H1 (cell line): ENCODE measurements around the gene CALHM5. TPM values are rescaled to one million over a fixed set of nuclear protein-coding genes. Genes with fewer than 3 reads are reported as not detected.

ENCODE experiments used
- JUND ChIP-seq: IDR thresholded peaks from 2 replicates; pipeline ENCODE4 v1.6.1; 2011; ENCODE audit warnings: mild to moderate bottlenecking, improper control_type of control experiment, low read length
- KDM1A ChIP-seq: fragments of 200-600, 300-600 bp; sonication (generic); IDR thresholded peaks from 2 replicates; pipeline ENCODE4 v1.7.1; 2016; ENCODE audit warnings: mild to moderate bottlenecking, low read length, borderline replicate concordance
- PHF8 ChIP-seq: fragments of 200-600 bp; sonication (generic); conservative IDR thresholded peaks from 2 replicates; pipeline ENCODE4 v1.7.1; 2012; ENCODE audit warnings: low read depth, mild to moderate bottlenecking, inconsistent platforms, low read length, moderate library complexity
- RAD21 ChIP-seq, 2 experiments: IDR thresholded peaks in 1 of 2; conservative IDR thresholded peaks in 1 of 2; 2 replicates each; pipeline ENCODE4 v1.6.1; 2011; ENCODE audit warnings: low read depth in 2 of 2, low read length in 2 of 2, improper control_type of control experiment in 1 of 2, inconsistent platforms in 1 of 2, mild to moderate bottlenecking in 1 of 2, moderate library complexity in 1 of 2
- RFX5 ChIP-seq: IDR thresholded peaks from 2 replicates; pipeline ENCODE4 v1.6.1; 2011; ENCODE audit warnings: low read depth, low read length, improper control_type of control experiment, borderline replicate concordance
- TCF12 ChIP-seq: IDR thresholded peaks from 2 replicates; pipeline ENCODE4 v1.6.1; 2011; ENCODE audit warnings: low read depth, mild to moderate bottlenecking, low read length
- USF2 ChIP-seq: IDR thresholded peaks from 2 replicates; pipeline ENCODE4 v1.6.1; 2011; ENCODE audit warnings: low read length, improper control_type of control experiment
- polyA plus RNA-seq, 7 experiments: library from polyadenylated mRNA; depleted of rRNA in 3 of 7; stranded (reverse) in 5 of 7; unstranded in 2 of 7; fragments of >200 nt in 5 of 7; fragments of 200-250 nt in 2 of 7; gene quantifications; 1 replicate in 5 of 7; 2 replicates in 1 of 7; 4 replicates in 1 of 7; pipeline versions ENCODE4 v1.2.1 to v1.2.3, GENCODE V29; 2011 to 2013; ENCODE audit warnings: missing spikeins in 2 of 7, mixed read lengths in 2 of 7
- total RNA-seq: library from RNA; stranded (reverse); fragmentation: NEBNext Ultra II Directional; extraction: Animal tissue kit (Norgen Biotek cat#: 25700); gene quantifications from 2 replicates; pipeline ENCODE4 v1.2.1, GENCODE V29; 2021

The CALHM5 gene
- total and polyA plus RNA-seq, 2 of the 8 experiments (the other 6 are each of a cell fraction or from before 2014, with no cell fraction given): 0.05 to 0.09 TPM

GRCh38 chr6:116531675-116532570 lies 20.5 kb downstream of the CALHM5 start (continued):
- TF ChIP-seq JUND (no peak), RAD21 (IDR thresholded peaks at IDR 0.05 in 1 of 2, conservative IDR thresholded peaks at IDR 0.05 in 1 of 2; ENCODE audit: low read depth in 2 of 2, low read length in 2 of 2) (peak; percentile 66 to 74), KDM1A (peak; percentile 45; the same call in 1 of the 2 replicates), USF2 (no peak), TCF12 (no peak), PHF8 (no peak), RFX5 (no peak)
